Right atrium auricular region (tissue), 2 donors: ENCODE measurements around the gene SYNDIG1. TPM values are rescaled to one million over a fixed set of nuclear protein-coding genes. Genes with fewer than 3 reads are reported as not detected.

Source experiments
- DNase-seq: peaks from one replicate; pipeline ENCODE4 v3.0.0-alpha.2; 2019; ENCODE audit warnings: low spot score
- H3K27ac ChIP-seq, 2 donors: fragments of 200-600 bp; sonication (generic); 1 replicate in 1 of 2; 2 replicates in 1 of 2; pipeline ENCODE4 v1.5.1; 2016 to 2019
- H3K27me3 ChIP-seq, 2 donors: fragments of 200-600 bp; sonication (generic); one replicate each; pipeline versions ENCODE4 v1.5.1 to v1.6.0; 2017 to 2019
- H3K36me3 ChIP-seq: fragments of 200-600 bp; sonication (generic); one replicate; pipeline ENCODE4 v1.5.1; 2016
- H3K4me1 ChIP-seq, 2 donors: fragments of 200-600 bp; sonication (generic); one replicate each; pipeline versions ENCODE4 v1.5.1 to v1.6.0; 2017 to 2019
- H3K4me3 ChIP-seq, 2 donors: fragments of 200-600 bp; sonication (generic); 1 replicate in 1 of 2; 2 replicates in 1 of 2; pipeline ENCODE4 v1.5.1; 2017 to 2019; ENCODE audit warnings: mild to moderate bottlenecking in 1 of 2, moderate library complexity in 1 of 2
- H3K9me3 ChIP-seq, 2 donors: fragments of 200-600 bp; sonication (generic); one replicate each; pipeline ENCODE4 v1.5.1; 2019
- CTCF ChIP-seq, 2 donors: fragments of 200-600 bp; sonication (generic); IDR thresholded peaks; one replicate each; pipeline ENCODE4 v1.5.1; 2019; ENCODE audit warnings: antibody characterized with exemption in 2 of 2
- total RNA-seq, 2 donors: library from RNA; depleted of rRNA; stranded (reverse); fragments of >200 nt; gene quantifications; one replicate each; pipeline ENCODE4 v1.1.0, GENCODE V29; 2016

The SYNDIG1 gene
- total RNA-seq, 2 donors from 2014 or later = 21.7 to 38.1 TPM

- H3K4me3 ChIP-seq = peak overlapping the region; percentile 59 to 61
- peaks cover 0 to 35% of the 10 kb centered on the region in 2 donors for H3K4me1 ChIP-seq
- no peaks in the 10 kb centered on the region for H3K9me3 ChIP-seq
- no peaks in the 10 kb centered on the region for H3K27me3 ChIP-seq
- DNase-seq = no peak
- TF ChIP-seq CTCF (IDR thresholded peaks at IDR 0.05) = no peak
- peak overlapping the region; percentile 73 to 92 for H3K27ac ChIP-seq
- no peaks in the 10 kb centered on the region for H3K36me3 ChIP-seq
Measured at GRCh38 chr20:24468401-24469115, 871 bp upstream of the SYNDIG1 start.

GRCh38 chr20:24469894-24470745, 691 bp downstream of the SYNDIG1 start:
- no peak for DNase-seq
- H3K36me3 ChIP-seq = no peaks in the 10 kb centered on the region
- H3K27me3 ChIP-seq = no peaks in the 10 kb centered on the region
- no peak for TF ChIP-seq CTCF (IDR thresholded peaks at IDR 0.05)
- peaks cover 0 to 30% of the 10 kb centered on the region in 2 donors for H3K4me1 ChIP-seq
- H3K9me3 ChIP-seq = no peaks in the 10 kb centered on the region
- peak overlapping the region; percentile 59 to 61 for H3K4me3 ChIP-seq
- peak overlapping the region; percentile 73 to 92 for H3K27ac ChIP-seq

GRCh38 chr20:24470746-24471582, 1.5 kb downstream of the SYNDIG1 start:
- Histone ChIP-seq H3K4me3 (peak overlapping the region; percentile 59 to 61), H3K4me1 (peaks cover 0 to 24% of the 10 kb centered on the region in 2 donors), H3K27me3 (no peaks in the 10 kb centered on the region), H3K27ac (peak overlapping the region; percentile 73 to 92), H3K36me3 (no peaks in the 10 kb centered on the region), H3K9me3 (no peaks in the 10 kb centered on the region)
- TF ChIP-seq CTCF (IDR thresholded peaks at IDR 0.05) = no peak
- DNase-seq = no peak

GRCh38 chr20:24472426-24472825, 3.0 kb downstream of the SYNDIG1 start:
- Histone ChIP-seq H3K4me1 (peaks cover 0 to 22% of the 10 kb centered on the region in 2 donors), H3K27ac (peak overlapping the region in 1 of 2 donors; percentile 26), H3K36me3 (no peaks in the 10 kb centered on the region), H3K9me3 (no peaks in the 10 kb centered on the region), H3K27me3 (no peaks in the 10 kb centered on the region), H3K4me3 (no peak overlapping the region)
- DNase-seq = no peak
- TF ChIP-seq CTCF (IDR thresholded peaks at IDR 0.05) = no peak

- Histone ChIP-seq H3K4me3 (no peak overlapping the region), H3K9me3 (no peaks in the 10 kb centered on the region), H3K4me1 (peaks cover 0 to 20% of the 10 kb centered on the region in 2 donors), H3K27ac (peak overlapping the region in 1 of 2 donors; percentile 26), H3K36me3 (no peaks in the 10 kb centered on the region), H3K27me3 (no peaks in the 10 kb centered on the region)
- no peak for DNase-seq
- TF ChIP-seq CTCF (IDR thresholded peaks at IDR 0.05) = no peak
Measured at GRCh38 chr20:24473435-24474223, 4.2 kb downstream of the SYNDIG1 start.
